Liver (tissue), 3 donors: ENCODE measurements around the gene PP2D1.

Experiments
- CTCF ChIP-seq: fragments of 150-350 bp; IDR thresholded peaks from 2 replicates; pipeline ENCODE4 v1.5.1; 2017; ENCODE audit warnings: improper control_type of control experiment, low read depth, low read length; ENCODE audit not compliant: missing input control
- FOXA1 ChIP-seq: IDR thresholded peaks from 2 replicates; pipeline ENCODE4 v1.6.1; 2016; ENCODE audit warnings: antibody characterized with exemption
- NR2F2 ChIP-seq: IDR thresholded peaks from 2 replicates; pipeline ENCODE4 v1.6.1; 2016; ENCODE audit warnings: antibody characterized with exemption
- RAD21 ChIP-seq, 2 donors: IDR thresholded peaks; 2 replicates each; pipeline ENCODE4 v1.6.1; 2016; ENCODE audit warnings: antibody characterized with exemption in 2 of 2, mild to moderate bottlenecking in 2 of 2
- TAF1 ChIP-seq: conservative IDR thresholded peaks from 2 replicates; pipeline ENCODE4 v1.6.1; 2016; ENCODE audit warnings: antibody characterized with exemption, mild to moderate bottlenecking
- YY1 ChIP-seq: IDR thresholded peaks from 2 replicates; pipeline ENCODE4 v1.6.1; 2016; ENCODE audit warnings: antibody characterized with exemption, mild to moderate bottlenecking
- TF ChIP-seq, protein P1 (sequence below): IDR thresholded peaks from 2 replicates; pipeline ENCODE4 v1.6.1; 2016; ENCODE audit warnings: antibody characterized with exemption, mild to moderate bottlenecking
- TF ChIP-seq, protein P2 (sequence below): IDR thresholded peaks from 2 replicates; pipeline ENCODE4 v1.6.1; 2016; ENCODE audit warnings: antibody characterized with exemption
- TF ChIP-seq, protein P3 (sequence below): IDR thresholded peaks from 2 replicates; pipeline ENCODE4 v1.6.1; 2016; ENCODE audit warnings: antibody characterized with exemption
- donor health status: healthy.
- donor health status: healthy.

GRCh38 chr3:20040548-20041196, 28.6 kb upstream of the PP2D1 start:
- TF ChIP-seq CTCF (no peak), TAF1 (no peak), RAD21 (IDR thresholded peaks at IDR 0.05) (peak; percentile 23 to 48), YY1 (no peak), NR2F2 (no peak), FOXA1 (no peak)
- TF ChIP-seq, protein P1, sequence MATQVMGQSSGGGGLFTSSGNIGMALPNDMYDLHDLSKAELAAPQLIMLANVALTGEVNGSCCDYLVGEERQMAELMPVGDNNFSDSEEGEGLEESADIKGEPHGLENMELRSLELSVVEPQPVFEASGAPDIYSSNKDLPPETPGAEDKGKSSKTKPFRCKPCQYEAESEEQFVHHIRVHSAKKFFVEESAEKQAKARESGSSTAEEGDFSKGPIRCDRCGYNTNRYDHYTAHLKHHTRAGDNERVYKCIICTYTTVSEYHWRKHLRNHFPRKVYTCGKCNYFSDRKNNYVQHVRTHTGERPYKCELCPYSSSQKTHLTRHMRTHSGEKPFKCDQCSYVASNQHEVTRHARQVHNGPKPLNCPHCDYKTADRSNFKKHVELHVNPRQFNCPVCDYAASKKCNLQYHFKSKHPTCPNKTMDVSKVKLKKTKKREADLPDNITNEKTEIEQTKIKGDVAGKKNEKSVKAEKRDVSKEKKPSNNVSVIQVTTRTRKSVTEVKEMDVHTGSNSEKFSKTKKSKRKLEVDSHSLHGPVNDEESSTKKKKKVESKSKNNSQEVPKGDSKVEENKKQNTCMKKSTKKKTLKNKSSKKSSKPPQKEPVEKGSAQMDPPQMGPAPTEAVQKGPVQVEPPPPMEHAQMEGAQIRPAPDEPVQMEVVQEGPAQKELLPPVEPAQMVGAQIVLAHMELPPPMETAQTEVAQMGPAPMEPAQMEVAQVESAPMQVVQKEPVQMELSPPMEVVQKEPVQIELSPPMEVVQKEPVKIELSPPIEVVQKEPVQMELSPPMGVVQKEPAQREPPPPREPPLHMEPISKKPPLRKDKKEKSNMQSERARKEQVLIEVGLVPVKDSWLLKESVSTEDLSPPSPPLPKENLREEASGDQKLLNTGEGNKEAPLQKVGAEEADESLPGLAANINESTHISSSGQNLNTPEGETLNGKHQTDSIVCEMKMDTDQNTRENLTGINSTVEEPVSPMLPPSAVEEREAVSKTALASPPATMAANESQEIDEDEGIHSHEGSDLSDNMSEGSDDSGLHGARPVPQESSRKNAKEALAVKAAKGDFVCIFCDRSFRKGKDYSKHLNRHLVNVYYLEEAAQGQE, result no peak
- TF ChIP-seq, protein P2, sequence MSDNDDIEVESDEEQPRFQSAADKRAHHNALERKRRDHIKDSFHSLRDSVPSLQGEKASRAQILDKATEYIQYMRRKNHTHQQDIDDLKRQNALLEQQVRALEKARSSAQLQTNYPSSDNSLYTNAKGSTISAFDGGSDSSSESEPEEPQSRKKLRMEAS, result no peak
- TF ChIP-seq, protein P3, sequence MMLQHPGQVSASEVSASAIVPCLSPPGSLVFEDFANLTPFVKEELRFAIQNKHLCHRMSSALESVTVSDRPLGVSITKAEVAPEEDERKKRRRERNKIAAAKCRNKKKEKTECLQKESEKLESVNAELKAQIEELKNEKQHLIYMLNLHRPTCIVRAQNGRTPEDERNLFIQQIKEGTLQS, result no peak
